ENCODE data around the gene KCNE3. TPM values are rescaled to one million over a fixed set of nuclear protein-coding genes. Genes with fewer than 3 reads are reported as not detected.
A peak's percentile ranks its signal among the peaks of the same experiment; 100 is the strongest.

KCNE3 gene
- total and polyA plus RNA-seq, 2 of the 13 experiments (the other 11 are each of a cell fraction or from before 2014, with no cell fraction given) = 0.33 to 2.2 TPM

DNA sequence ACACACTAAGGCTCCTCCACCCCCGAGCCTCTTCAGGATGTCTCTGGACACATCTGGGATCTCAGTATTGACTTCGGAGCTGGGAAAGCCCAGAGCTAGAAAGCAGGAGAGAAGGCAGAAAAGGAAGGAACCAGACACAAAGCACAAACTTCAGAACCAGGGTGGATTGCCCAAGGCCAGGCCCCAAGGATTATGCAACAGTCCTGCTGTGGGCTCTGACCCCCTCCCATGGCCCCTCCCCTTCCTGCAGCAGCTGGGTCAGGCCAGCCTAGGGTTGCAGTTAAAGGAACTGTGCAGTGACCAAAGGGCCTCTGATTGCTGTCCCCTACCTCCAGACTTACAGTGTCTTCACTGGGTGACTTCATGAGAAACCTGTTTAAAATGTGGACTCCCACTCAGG, 5.3 kb downstream of the KCNE3 start (continued):
- TF ChIP-seq, protein P1, sequence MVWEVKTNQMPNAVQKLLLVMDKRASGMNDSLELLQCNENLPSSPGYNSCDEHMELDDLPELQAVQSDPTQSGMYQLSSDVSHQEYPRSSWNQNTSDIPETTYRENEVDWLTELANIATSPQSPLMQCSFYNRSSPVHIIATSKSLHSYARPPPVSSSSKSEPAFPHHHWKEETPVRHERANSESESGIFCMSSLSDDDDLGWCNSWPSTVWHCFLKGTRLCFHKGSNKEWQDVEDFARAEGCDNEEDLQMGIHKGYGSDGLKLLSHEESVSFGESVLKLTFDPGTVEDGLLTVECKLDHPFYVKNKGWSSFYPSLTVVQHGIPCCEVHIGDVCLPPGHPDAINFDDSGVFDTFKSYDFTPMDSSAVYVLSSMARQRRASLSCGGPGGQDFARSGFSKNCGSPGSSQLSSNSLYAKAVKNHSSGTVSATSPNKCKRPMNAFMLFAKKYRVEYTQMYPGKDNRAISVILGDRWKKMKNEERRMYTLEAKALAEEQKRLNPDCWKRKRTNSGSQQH (CRISPR knock-in tag; IDR thresholded peaks at IDR 0.05; ENCODE audit: low read depth) = no peak; the same call in 1 of the 2 replicates
- TF ChIP-seq SCMH1 (CRISPR knock-in tag; IDR thresholded peaks at IDR 0.05; ENCODE audit: borderline replicate concordance) = no peak
- TF ChIP-seq STAT5B (CRISPR knock-in tag; IDR thresholded peaks at IDR 0.05) = no peak
- TF ChIP-seq ZNF253 (CRISPR knock-in tag; IDR thresholded peaks at IDR 0.05; ENCODE audit: borderline replicate concordance) = no peak
- TF ChIP-seq, protein P2, sequence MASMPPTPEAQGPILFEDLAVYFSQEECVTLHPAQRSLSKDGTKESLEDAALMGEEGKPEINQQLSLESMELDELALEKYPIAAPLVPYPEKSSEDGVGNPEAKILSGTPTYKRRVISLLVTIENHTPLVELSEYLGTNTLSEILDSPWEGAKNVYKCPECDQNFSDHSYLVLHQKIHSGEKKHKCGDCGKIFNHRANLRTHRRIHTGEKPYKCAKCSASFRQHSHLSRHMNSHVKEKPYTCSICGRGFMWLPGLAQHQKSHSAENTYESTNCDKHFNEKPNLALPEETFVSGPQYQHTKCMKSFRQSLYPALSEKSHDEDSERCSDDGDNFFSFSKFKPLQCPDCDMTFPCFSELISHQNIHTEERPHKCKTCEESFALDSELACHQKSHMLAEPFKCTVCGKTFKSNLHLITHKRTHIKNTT (CRISPR knock-in tag; IDR thresholded peaks at IDR 0.05) = no peak
- TF ChIP-seq TOPORS (CRISPR knock-in tag; IDR thresholded peaks at IDR 0.05) = 0 out of 2 replicates have a peak, but pooled peaks have one; percentile 23
- TF ChIP-seq, protein P3, sequence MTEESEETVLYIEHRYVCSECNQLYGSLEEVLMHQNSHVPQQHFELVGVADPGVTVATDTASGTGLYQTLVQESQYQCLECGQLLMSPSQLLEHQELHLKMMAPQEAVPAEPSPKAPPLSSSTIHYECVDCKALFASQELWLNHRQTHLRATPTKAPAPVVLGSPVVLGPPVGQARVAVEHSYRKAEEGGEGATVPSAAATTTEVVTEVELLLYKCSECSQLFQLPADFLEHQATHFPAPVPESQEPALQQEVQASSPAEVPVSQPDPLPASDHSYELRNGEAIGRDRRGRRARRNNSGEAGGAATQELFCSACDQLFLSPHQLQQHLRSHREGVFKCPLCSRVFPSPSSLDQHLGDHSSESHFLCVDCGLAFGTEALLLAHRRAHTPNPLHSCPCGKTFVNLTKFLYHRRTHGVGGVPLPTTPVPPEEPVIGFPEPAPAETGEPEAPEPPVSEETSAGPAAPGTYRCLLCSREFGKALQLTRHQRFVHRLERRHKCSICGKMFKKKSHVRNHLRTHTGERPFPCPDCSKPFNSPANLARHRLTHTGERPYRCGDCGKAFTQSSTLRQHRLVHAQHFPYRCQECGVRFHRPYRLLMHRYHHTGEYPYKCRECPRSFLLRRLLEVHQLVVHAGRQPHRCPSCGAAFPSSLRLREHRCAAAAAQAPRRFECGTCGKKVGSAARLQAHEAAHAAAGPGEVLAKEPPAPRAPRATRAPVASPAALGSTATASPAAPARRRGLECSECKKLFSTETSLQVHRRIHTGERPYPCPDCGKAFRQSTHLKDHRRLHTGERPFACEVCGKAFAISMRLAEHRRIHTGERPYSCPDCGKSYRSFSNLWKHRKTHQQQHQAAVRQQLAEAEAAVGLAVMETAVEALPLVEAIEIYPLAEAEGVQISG (CRISPR knock-in tag; IDR thresholded peaks at IDR 0.05) = peak; percentile 56; the same call in 1 of the 2 replicates
- TF ChIP-seq ATRX (CRISPR knock-in tag; IDR thresholded peaks at IDR 0.05; ENCODE audit: borderline replicate concordance) = no peak
- no peak for TF ChIP-seq RBAK (CRISPR knock-in tag; IDR thresholded peaks at IDR 0.05)
- no peak for TF ChIP-seq IKZF4 (CRISPR knock-in tag; IDR thresholded peaks at IDR 0.05; ENCODE audit: borderline replicate concordance, low read depth, not compliant biosample characterization)
- TF ChIP-seq ZNF614 (CRISPR knock-in tag; IDR thresholded peaks at IDR 0.05; ENCODE audit: borderline replicate concordance) = peak; percentile 51; the same call in 1 of the 2 replicates
- TF ChIP-seq RARA (CRISPR knock-in tag; IDR thresholded peaks at IDR 0.05) = peak; percentile 69
- no peak for TF ChIP-seq SALL2 (CRISPR knock-in tag; IDR thresholded peaks at IDR 0.05)
- TF ChIP-seq, protein P4, sequence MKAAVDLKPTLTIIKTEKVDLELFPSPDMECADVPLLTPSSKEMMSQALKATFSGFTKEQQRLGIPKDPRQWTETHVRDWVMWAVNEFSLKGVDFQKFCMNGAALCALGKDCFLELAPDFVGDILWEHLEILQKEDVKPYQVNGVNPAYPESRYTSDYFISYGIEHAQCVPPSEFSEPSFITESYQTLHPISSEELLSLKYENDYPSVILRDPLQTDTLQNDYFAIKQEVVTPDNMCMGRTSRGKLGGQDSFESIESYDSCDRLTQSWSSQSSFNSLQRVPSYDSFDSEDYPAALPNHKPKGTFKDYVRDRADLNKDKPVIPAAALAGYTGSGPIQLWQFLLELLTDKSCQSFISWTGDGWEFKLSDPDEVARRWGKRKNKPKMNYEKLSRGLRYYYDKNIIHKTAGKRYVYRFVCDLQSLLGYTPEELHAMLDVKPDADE (CRISPR knock-in tag; IDR thresholded peaks at IDR 0.05) = no peak
- TF ChIP-seq SYNCRIP (IDR thresholded peaks at IDR 0.05; ENCODE audit: insufficient read depth, low read depth, low read length) = no peak
- TF ChIP-seq, protein P5, sequence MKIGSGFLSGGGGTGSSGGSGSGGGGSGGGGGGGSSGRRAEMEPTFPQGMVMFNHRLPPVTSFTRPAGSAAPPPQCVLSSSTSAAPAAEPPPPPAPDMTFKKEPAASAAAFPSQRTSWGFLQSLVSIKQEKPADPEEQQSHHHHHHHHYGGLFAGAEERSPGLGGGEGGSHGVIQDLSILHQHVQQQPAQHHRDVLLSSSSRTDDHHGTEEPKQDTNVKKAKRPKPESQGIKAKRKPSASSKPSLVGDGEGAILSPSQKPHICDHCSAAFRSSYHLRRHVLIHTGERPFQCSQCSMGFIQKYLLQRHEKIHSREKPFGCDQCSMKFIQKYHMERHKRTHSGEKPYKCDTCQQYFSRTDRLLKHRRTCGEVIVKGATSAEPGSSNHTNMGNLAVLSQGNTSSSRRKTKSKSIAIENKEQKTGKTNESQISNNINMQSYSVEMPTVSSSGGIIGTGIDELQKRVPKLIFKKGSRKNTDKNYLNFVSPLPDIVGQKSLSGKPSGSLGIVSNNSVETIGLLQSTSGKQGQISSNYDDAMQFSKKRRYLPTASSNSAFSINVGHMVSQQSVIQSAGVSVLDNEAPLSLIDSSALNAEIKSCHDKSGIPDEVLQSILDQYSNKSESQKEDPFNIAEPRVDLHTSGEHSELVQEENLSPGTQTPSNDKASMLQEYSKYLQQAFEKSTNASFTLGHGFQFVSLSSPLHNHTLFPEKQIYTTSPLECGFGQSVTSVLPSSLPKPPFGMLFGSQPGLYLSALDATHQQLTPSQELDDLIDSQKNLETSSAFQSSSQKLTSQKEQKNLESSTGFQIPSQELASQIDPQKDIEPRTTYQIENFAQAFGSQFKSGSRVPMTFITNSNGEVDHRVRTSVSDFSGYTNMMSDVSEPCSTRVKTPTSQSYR (CRISPR knock-in tag; IDR thresholded peaks at IDR 0.05; ENCODE audit: borderline replicate concordance) = peak; percentile 71; the same call in 1 of the 2 replicates
- TF ChIP-seq, protein P6, sequence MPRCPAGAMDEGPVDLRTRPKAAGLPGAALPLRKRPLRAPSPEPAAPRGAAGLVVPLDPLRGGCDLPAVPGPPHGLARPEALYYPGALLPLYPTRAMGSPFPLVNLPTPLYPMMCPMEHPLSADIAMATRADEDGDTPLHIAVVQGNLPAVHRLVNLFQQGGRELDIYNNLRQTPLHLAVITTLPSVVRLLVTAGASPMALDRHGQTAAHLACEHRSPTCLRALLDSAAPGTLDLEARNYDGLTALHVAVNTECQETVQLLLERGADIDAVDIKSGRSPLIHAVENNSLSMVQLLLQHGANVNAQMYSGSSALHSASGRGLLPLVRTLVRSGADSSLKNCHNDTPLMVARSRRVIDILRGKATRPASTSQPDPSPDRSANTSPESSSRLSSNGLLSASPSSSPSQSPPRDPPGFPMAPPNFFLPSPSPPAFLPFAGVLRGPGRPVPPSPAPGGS (CRISPR knock-in tag; IDR thresholded peaks at IDR 0.05) = no peak
- no peak for TF ChIP-seq JUNB (CRISPR knock-in tag; IDR thresholded peaks at IDR 0.05; ENCODE audit: borderline replicate concordance)
- no peak for TF ChIP-seq ATM (IDR thresholded peaks at IDR 0.05; ENCODE audit: borderline replicate concordance)

All from HepG2 (cell line).